ENCODE results near the gene PGR.

Gene PGR

GRCh38 chr11:101009690-101010055, 119.9 kb downstream of the PGR start:
- DNase-seq (ENCODE audit: low spot score), result no peak

GRCh38 chr11:101008961-101009689, 120.5 kb downstream of the PGR start:
- DNase-seq (ENCODE audit: low spot score), result no peak

GRCh38 chr11:101003468-101003867, 126.1 kb downstream of the PGR start:
- DNase-seq (ENCODE audit: low spot score), result no peak

GRCh38 chr11:100999756-101000155, 129.9 kb downstream of the PGR start:
- no peak for DNase-seq (ENCODE audit: low spot score)

- DNase-seq (ENCODE audit: low spot score), result no peak
These were observed 134.6 kb downstream of the PGR start for GRCh38 chr11:100994966-100995365.

GRCh38 chr11:100991541-100991940, 138.1 kb downstream of the PGR start:
- DNase-seq (ENCODE audit: low spot score), result no peak

- no peak for DNase-seq (ENCODE audit: low spot score)
These were observed 138.7 kb downstream of the PGR start for GRCh38 chr11:100990931-100991330.

GRCh38 chr11:100984668-100985067, 144.9 kb downstream of the PGR start:
- no peak for DNase-seq (ENCODE audit: low spot score)

GRCh38 chr11:100981196-100981824, 148.3 kb downstream of the PGR start:
- no peak for DNase-seq (ENCODE audit: low spot score)

- no peak for DNase-seq (ENCODE audit: low spot score)
These were observed 149.5 kb downstream of the PGR start for GRCh38 chr11:100980156-100980555.
